ENCODE measurements around the gene FREM3.
"Not testable (repeated sequence)": the region's sequence is repeated elsewhere in the genome, so short reads cannot be mapped to it uniquely, and the experiment has no call there.

Gene FREM3

GRCh38 chr4:143564472-143564871 lies 136.0 kb downstream of the FREM3 start:
- no peak for DNase-seq

- no peak for DNase-seq
These were observed 140.7 kb downstream of the FREM3 start for GRCh38 chr4:143559757-143560147.

GRCh38 chr4:143558823-143559756 lies 141.4 kb downstream of the FREM3 start:
- no peak for DNase-seq

GRCh38 chr4:143558286-143558685 lies 142.2 kb downstream of the FREM3 start:
- DNase-seq = no peak

- no peak for DNase-seq
These were observed 144.8 kb downstream of the FREM3 start for GRCh38 chr4:143555676-143556075.

- DNase-seq = no peak
These were observed 145.5 kb downstream of the FREM3 start for GRCh38 chr4:143554728-143555597.

- DNase-seq = no peak
These were observed 150.5 kb downstream of the FREM3 start for GRCh38 chr4:143549928-143550327.

- DNase-seq = no peak
These were observed 160.8 kb downstream of the FREM3 start for GRCh38 chr4:143539670-143540023.

- no peak for DNase-seq
These were observed 161.4 kb downstream of the FREM3 start for GRCh38 chr4:143538979-143539669.

GRCh38 chr4:143531788-143532491 lies 168.5 kb downstream of the FREM3 start:
- no peak for DNase-seq

- no peak for DNase-seq
These were observed 169.1 kb downstream of the FREM3 start for GRCh38 chr4:143531380-143531779.

- not testable (repeated sequence) for DNase-seq
These were observed 172.4 kb downstream of the FREM3 start for GRCh38 chr4:143528046-143528445.
